PC-3 (cell line): ENCODE results near the gene PDGFD. TPM values are rescaled to one million over a fixed set of nuclear protein-coding genes. Genes with fewer than 3 reads are reported as not detected.

Source experiments
- ATAC-seq: fragments of 200-7000 bp; cut with Tn5 transposase; 2 replicates; pipeline ENCODE4 v1.9.1; 2020; ENCODE audit warnings: mild to moderate bottlenecking, moderate library complexity
- BruUV-seq: library from RNA; stranded (reverse); fragments of 400-500 nt; replicated peaks from 2 replicates; lab custom pipeline; 2021; lab: Mats Ljungman, UMichigan
- CTCF ChIA-PET: fragments of 300-600 bp; sonication (Branson Sonifier 250); formaldehyde crosslinking; loops from one replicate; lab custom pipeline; 2022; ENCODE audit warnings: antibody characterized with exemption; lab: Charles Lee
- POLR2A ChIA-PET: fragments of 300-600 bp; sonication (Branson Sonifier 250); formaldehyde crosslinking; loops from one replicate; lab custom pipeline; 2022; ENCODE audit warnings: antibody characterized with exemption; ENCODE audit not compliant: unreplicated experiment; lab: Charles Lee
- DNase-seq: peaks from one replicate; pipeline ENCODE4 v3.0.0-alpha.2; 2015
- H2AFZ ChIP-seq: fragments of 300-600 bp; sonication (generic); 2 replicates; pipeline ENCODE4 v1.6.0; 2016; ENCODE audit warnings: antibody characterized with exemption, low read length
- H3F3A ChIP-seq: fragments of 300-600 bp; sonication (generic); one replicate; pipeline ENCODE4 v1.6.0; 2017; ENCODE audit warnings: antibody characterized with exemption, low read length, control low read depth, mild to moderate bottlenecking; ENCODE audit not compliant: unreplicated experiment
- H3K27ac ChIP-seq: fragments of 300-600 bp; sonication (generic); 2 replicates; pipeline ENCODE4 v1.5.1; 2016; ENCODE audit warnings: mild to moderate bottlenecking, low read length
- H3K27me3 ChIP-seq: fragments of 300-600 bp; sonication (generic); 2 replicates; pipeline ENCODE4 v1.6.1; 2016; ENCODE audit warnings: low read length, mixed read lengths
- H3K36me3 ChIP-seq: fragments of 300-600 bp; sonication (generic); 2 replicates; pipeline ENCODE4 v1.6.1; 2016; ENCODE audit warnings: low read depth, mixed run types, low read length, mixed read lengths
- H3K4me1 ChIP-seq: fragments of 300-600 bp; sonication (generic); 2 replicates; pipeline ENCODE4 v1.5.1; 2016; ENCODE audit warnings: low read length; ENCODE audit not compliant: insufficient read depth
- H3K4me2 ChIP-seq: fragments of 300-600 bp; sonication (generic); 2 replicates; pipeline ENCODE4 v1.6.0; 2016; ENCODE audit warnings: low read length
- H3K4me3 ChIP-seq: fragments of 300-600 bp; sonication (generic); 2 replicates; pipeline ENCODE4 v1.5.1; 2016; ENCODE audit warnings: mild to moderate bottlenecking, low read length, mixed read lengths
- H3K79me2 ChIP-seq: fragments of 300-600 bp; sonication (generic); 2 replicates; pipeline ENCODE4 v1.6.1; 2017; ENCODE audit warnings: low read length, mixed read lengths
- H3K9ac ChIP-seq: fragments of 300-600 bp; sonication (generic); 2 replicates; pipeline ENCODE4 v1.6.0; 2016; ENCODE audit warnings: mild to moderate bottlenecking, low read length
- H3K9me2 ChIP-seq: fragments of 300-600 bp; sonication (generic); replicated peaks from 2 replicates; pipeline ENCODE4 v1.6.1; 2016; ENCODE audit warnings: mixed run types, low read length, mixed read lengths
- H3K9me3 ChIP-seq: fragments of 300-600 bp; sonication (generic); 2 replicates; pipeline ENCODE4 v1.6.1; 2016; ENCODE audit warnings: low read length, mixed read lengths
- H4K20me1 ChIP-seq: fragments of 300-600 bp; sonication (generic); 2 replicates; pipeline ENCODE4 v1.6.1; 2016; ENCODE audit warnings: low read length, mixed read lengths
- EZH2 ChIP-seq: fragments of 300-600 bp; sonication (generic); IDR thresholded peaks from one replicate; pipeline ENCODE4 v1.6.1; 2017; ENCODE audit warnings: antibody characterized with exemption, mild to moderate bottlenecking, low read length; ENCODE audit not compliant: unreplicated experiment
- EZH2phosphoT487 ChIP-seq: fragments of 300-600 bp; sonication (generic); IDR thresholded peaks from 2 replicates; pipeline ENCODE4 v1.6.1; 2018; ENCODE audit warnings: mild to moderate bottlenecking, antibody characterized with exemption, low read length, borderline replicate concordance
- intact Hi-C: fragments of 100-400 bp; cut with micrococcal nuclease; formaldehyde crosslinking; loops from 2 replicates; pipeline ENCODE4 v1.9.0; 2023
- total RNA-seq: library from RNA; depleted of rRNA; stranded (reverse); fragments of >200 nt; gene quantifications from 2 replicates; pipeline ENCODE4 v1.2.3, GENCODE V29; 2014
- TF ChIP-seq, protein P1 (sequence below): fragments of 300-600 bp; sonication (generic); conservative IDR thresholded peaks from 2 replicates; pipeline ENCODE4 v1.5.1; 2017; ENCODE audit warnings: antibody characterized with exemption, low read depth, mild to moderate bottlenecking, low read length

PDGFD gene
- total RNA-seq, 1 experiment from 2014 or later: 5.0 TPM

DNA sequence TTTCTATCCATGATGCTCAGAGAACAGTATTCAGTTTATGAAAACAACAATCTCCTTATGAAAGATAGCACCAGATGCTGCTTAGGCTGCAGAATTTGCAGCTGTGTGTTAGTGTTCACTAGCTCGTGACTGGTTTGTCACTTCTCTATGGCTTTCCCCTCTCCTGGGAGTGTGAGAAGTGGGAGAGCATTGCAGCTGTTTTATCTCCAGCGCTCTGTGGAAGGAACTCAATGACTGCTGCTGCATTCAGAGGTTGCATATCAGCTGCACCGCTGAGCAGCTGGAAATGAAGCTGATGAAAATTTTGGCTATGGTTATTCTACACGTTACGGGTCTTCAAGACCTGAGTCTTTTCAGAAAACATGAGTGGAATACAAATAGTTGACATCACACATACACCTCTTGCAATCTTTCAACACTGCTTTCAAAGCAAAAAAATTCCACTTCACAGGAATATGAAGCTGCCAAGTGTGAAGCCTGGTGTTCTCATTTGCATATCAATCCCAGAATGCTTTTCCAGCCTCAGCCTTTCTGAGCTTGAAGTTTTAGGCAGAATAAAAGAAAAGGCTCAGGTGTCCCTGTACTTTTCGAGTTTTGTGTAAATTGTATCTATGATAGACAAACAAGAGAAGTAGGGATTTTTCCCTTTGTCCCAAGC, 276.8 kb downstream of the PDGFD start:
- Histone ChIP-seq H3K4me3 (no peak overlapping the region), H4K20me1 (no peaks in the 10 kb centered on the region), H2AFZ (no peak overlapping the region), H3F3A (no peaks in the 10 kb centered on the region), H3K9me2 (0 out of 2 replicates have a peak, but pooled peaks cover 4% of the 10 kb centered on the region), H3K9me3 (no peaks in the 10 kb centered on the region), H3K27ac (no peak overlapping the region), H3K4me2 (no peak overlapping the region), H3K27me3 (peaks cover 20% of the 10 kb centered on the region; the same call in 1 of the 2 replicates), H3K4me1 (no peaks in the 10 kb centered on the region), H3K36me3 (no peaks in the 10 kb centered on the region), H3K79me2 (no peaks in the 10 kb centered on the region), H3K9ac (no peak overlapping the region)
- ChIA-PET POLR2A (no interaction called here), CTCF (no interaction called here)
- ATAC-seq (no peak), DNase-seq (no peak)
- TF ChIP-seq, protein P1, sequence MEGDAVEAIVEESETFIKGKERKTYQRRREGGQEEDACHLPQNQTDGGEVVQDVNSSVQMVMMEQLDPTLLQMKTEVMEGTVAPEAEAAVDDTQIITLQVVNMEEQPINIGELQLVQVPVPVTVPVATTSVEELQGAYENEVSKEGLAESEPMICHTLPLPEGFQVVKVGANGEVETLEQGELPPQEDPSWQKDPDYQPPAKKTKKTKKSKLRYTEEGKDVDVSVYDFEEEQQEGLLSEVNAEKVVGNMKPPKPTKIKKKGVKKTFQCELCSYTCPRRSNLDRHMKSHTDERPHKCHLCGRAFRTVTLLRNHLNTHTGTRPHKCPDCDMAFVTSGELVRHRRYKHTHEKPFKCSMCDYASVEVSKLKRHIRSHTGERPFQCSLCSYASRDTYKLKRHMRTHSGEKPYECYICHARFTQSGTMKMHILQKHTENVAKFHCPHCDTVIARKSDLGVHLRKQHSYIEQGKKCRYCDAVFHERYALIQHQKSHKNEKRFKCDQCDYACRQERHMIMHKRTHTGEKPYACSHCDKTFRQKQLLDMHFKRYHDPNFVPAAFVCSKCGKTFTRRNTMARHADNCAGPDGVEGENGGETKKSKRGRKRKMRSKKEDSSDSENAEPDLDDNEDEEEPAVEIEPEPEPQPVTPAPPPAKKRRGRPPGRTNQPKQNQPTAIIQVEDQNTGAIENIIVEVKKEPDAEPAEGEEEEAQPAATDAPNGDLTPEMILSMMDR: no peak
- TF ChIP-seq EZH2phosphoT487: no peak
- no peak for TF ChIP-seq EZH2
- BruUV-seq: no TSS peak
- intact Hi-C loops: no loop called here

DNA sequence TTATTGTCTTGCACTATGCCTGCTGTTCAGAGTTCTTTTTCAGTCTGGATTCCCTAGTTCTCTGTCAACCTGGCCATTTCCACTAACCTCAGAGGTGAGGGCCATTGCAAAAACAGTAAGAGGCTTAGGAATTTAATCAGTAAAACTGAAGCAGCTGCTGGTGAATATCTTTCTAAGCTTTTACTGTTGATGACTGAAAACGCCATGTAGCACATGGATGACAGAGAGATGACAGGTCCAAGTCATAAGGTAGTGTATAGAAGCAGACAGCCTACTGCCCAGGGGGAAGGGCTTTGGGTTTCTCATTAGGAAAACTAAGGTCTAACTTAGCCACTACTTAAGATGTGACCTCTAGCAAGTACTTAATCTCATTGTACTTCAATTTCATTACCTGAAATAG, 280.1 kb downstream of the PDGFD start:
- no TSS peak for BruUV-seq
- POLR2A ChIA-PET: no interaction called here
- peaks cover 20% of the 10 kb centered on the region; the same call in 1 of the 2 replicates for H3K27me3 ChIP-seq

More for the DNA sequence above, 280.1 kb downstream of the PDGFD start:
- CTCF ChIA-PET: no interaction called here
- DNase-seq: no peak
- Histone ChIP-seq H3K27ac (no peak overlapping the region), H3K4me1 (no peaks in the 10 kb centered on the region), H3K9me2 (0 out of 2 replicates have a peak, but pooled peaks cover 4% of the 10 kb centered on the region), H3F3A (no peaks in the 10 kb centered on the region), H3K36me3 (no peaks in the 10 kb centered on the region), H3K9ac (no peak overlapping the region), H3K4me3 (no peak overlapping the region), H3K79me2 (no peaks in the 10 kb centered on the region), H2AFZ (no peak overlapping the region), H4K20me1 (no peaks in the 10 kb centered on the region), H3K9me3 (no peaks in the 10 kb centered on the region), H3K4me2 (no peak overlapping the region)
- no peak for TF ChIP-seq EZH2phosphoT487
- TF ChIP-seq, protein P1: no peak
- no peak for TF ChIP-seq EZH2
- ATAC-seq: no peak
- intact Hi-C loops: no loop called here
